ENCODE measurements around the gene ZCWPW1. TPM values are rescaled to one million over a fixed set of nuclear protein-coding genes. Genes with fewer than 3 reads are reported as not detected.
"Not testable (repeated sequence)": the region's sequence is repeated elsewhere in the genome, so short reads cannot be mapped to it uniquely, and the experiment has no call there.

ZCWPW1 gene
- total RNA-seq, 1 donor from 2014 or later: 3.8 TPM

DNA sequence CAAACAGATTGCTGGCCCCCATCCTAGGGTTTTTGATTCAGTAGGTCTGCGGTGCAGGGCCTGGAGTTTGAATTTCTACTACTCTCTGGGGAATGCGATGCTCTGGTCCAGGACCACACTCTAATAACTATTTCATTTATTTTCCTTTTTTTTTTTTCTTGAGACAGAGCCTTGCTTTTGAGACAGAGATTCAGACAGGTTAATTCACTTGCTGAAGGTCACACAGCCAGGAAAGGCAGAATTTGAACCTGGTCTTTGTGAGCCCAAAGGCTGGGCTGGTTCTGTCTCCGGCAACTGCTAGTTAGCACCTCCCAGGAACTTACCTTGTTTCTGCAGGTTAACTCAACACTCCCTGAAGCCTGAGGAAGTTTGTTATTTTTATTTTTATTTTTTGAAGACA is 24.0 kb upstream of the ZCWPW1 start:
- no peak for DNase-seq (ENCODE audit: low read depth)
- TF ChIP-seq, protein P1, sequence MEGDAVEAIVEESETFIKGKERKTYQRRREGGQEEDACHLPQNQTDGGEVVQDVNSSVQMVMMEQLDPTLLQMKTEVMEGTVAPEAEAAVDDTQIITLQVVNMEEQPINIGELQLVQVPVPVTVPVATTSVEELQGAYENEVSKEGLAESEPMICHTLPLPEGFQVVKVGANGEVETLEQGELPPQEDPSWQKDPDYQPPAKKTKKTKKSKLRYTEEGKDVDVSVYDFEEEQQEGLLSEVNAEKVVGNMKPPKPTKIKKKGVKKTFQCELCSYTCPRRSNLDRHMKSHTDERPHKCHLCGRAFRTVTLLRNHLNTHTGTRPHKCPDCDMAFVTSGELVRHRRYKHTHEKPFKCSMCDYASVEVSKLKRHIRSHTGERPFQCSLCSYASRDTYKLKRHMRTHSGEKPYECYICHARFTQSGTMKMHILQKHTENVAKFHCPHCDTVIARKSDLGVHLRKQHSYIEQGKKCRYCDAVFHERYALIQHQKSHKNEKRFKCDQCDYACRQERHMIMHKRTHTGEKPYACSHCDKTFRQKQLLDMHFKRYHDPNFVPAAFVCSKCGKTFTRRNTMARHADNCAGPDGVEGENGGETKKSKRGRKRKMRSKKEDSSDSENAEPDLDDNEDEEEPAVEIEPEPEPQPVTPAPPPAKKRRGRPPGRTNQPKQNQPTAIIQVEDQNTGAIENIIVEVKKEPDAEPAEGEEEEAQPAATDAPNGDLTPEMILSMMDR (conservative IDR thresholded peaks at IDR 0.05; ENCODE audit: low read depth, low read length): no peak
- no peak overlapping the region for H3K4me3 ChIP-seq (ENCODE audit: low read depth, low read length)

DNA sequence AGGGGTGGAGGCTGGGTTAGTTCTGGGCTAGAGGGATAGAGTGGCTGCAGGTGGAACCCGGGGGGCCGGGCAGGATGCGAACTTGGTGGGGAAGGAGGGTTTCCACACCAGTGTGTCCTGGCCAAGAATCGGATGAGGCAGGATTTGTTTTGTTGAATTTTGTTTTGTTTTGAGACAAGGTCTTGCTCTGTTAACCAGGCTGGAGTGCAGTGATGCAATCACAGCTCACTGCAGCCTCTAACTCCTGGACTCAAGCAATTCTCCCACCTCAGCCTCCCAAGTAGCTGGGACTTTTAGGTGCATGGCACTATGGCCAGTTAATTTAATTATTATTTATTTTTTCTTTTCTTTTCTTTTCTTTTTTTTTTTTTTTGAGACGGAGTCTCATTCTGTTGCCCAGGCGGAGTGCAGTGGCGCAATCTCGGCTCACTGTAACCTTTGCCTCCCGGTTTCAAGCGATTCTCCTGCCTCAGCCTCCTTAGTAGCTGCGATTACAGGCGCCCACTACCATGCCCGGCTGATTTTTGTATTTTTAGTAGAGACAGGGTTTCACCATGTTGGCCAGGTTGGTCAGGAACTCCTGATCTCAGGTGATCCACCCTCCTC is 20.8 kb upstream of the ZCWPW1 start:
- TF ChIP-seq, protein P1 (conservative IDR thresholded peaks at IDR 0.05; ENCODE audit: low read depth, low read length): no peak
- H3K4me3 ChIP-seq (ENCODE audit: low read depth, low read length): no peak overlapping the region
- DNase-seq (ENCODE audit: low read depth): no peak

DNA sequence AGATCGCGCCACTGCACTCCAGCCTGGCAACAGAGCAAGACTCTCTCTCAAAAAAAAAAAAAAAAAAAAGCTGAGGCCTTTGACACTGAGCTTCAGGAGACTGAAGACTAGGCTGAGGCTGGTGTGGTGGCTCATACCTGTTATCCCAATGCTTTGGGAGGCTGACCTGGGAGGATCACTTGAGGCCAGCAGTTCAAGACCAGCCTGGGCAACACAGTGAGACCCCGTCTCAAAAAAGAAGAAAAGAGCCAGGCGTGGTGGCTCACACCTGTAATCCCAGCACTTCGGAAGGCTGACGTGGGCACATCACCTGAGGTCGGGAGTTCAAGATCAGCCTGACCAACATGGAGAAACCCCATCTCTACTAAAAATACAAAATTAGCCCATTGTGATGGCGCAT is 18.9 kb upstream of the ZCWPW1 start:
- not testable (repeated sequence) for H3K4me3 ChIP-seq (ENCODE audit: low read depth, low read length); DNase-seq (ENCODE audit: low read depth)

DNA sequence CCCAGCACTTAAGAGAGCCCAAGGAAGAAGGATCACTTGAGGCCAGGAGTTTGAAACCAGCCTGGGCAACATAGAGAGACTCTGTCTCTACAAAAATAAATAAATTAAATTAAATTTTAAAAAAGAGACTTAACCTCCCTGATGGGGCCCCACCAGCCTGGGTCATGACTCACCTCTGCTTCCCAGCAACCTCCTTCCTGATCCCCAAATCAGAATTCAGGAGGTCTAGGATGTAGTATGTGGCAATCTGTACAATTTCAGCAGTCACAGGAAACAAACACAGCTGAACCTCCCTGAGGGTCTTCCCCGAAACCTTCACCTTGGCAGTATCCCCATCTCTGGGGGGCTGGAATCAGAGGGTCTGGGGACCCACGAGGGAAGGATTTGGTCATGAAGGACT is 17.5 kb upstream of the ZCWPW1 start:
- DNase-seq (ENCODE audit: low read depth): no peak
- TF ChIP-seq, protein P1 (conservative IDR thresholded peaks at IDR 0.05; ENCODE audit: low read depth, low read length): no peak
- no peak overlapping the region for H3K4me3 ChIP-seq (ENCODE audit: low read depth, low read length)

DNA sequence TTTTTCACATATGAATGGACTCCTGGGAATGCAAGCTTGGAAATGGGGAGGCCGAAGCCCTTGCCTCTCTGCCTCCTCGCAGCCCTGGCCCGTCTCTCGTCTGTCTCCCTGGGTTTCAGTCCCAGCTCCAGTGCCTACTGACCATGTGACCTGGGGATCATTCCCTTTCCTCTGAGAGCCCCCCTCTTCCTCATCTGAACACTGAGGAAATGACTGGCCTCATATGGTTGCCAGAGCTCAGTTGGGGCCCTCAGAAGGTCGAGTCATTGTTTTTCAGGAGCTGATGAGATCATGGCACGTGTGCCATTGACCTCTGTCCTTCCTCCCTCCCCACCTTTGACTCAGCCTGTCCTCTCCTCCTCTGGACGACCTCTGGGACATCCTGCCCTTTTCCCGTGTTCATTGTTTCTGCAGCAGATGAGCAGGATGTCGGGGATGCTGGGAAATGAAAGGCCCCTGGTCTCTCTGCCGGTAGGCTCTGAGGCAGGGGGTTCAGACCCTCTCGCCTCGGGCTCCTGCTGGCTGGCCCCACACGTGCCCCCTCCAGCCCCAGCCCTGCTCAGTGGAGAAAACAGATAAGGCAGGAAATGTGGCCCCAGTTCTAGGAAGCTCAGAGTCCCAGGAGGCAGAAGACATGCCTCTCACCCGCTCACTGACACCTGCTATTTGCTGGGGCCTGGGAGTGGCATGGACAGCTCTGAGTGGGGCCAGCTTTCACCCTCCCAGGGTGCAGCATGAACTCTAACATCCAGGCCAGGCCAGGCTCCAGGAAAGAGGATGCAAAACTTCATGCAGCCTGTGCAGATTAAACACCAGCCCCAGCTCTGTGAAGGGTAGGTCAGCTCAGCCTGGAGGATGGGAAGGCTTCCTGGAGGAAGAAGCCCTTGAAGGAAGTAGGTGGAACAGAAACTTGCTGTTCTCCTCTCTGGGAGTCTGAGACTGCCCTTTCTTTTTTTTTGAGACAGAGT is 16.1 kb upstream of the ZCWPW1 start:
- TF ChIP-seq, protein P1 (conservative IDR thresholded peaks at IDR 0.05; ENCODE audit: low read depth, low read length): no peak
- DNase-seq (ENCODE audit: low read depth): no peak
- no peak overlapping the region for H3K4me3 ChIP-seq (ENCODE audit: low read depth, low read length)

DNA sequence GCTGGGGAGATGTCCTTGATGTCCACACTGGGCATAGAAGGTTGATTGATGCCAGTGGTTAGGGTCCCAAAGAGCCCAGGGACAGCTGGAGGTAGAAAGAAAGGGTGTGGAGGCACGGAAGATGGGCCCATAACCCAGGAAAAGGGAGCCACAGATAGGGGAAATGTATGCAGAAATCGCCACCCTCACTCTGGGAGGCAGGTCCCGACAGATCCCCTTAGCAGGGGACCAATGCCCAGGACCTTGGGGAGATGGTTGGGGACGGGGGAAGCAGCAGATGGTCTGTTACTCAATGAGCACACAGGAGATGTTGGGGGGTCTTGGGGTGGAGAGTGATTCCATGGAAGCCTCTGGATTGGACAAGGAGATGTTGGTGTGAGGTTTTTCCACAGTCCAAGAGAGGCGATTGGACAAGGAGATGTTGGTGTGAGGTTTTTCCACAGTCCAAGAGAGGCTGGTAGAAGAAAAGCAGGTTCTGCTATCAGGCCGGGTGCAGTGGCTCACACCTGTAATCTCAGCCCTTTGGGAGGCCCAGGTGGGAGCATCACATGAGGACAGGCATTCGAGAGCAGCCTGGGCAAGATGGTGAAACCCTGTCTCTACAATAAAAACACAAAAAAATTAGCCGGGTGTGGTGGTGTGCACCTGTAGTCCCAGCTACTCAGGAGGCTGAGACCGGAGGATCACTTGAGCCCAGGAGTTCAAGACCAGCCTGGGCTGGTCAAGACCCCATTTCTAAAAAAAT is 14.8 kb upstream of the ZCWPW1 start:
- TF ChIP-seq, protein P1 (conservative IDR thresholded peaks at IDR 0.05; ENCODE audit: low read depth, low read length): no peak
- DNase-seq (ENCODE audit: low read depth): no peak
- H3K4me3 ChIP-seq (ENCODE audit: low read depth, low read length): no peak overlapping the region

Measured in epithelial cell of proximal tubule (primary cell).